Measurements from ENCODE around the gene BAD. TPM values are rescaled to one million over a fixed set of nuclear protein-coding genes. Genes with fewer than 3 reads are reported as not detected.

BAD gene
- total and polyA plus RNA-seq, 10 of the 15 experiments (the other 5 are each of a cell fraction or from before 2014, with no cell fraction given) = 1.5 to 67.2 (median 39.6) TPM

GRCh38 chr11:64331569-64332371 lies 47.3 kb upstream of the BAD start (continued):
- no peak for TF ChIP-seq ZBTB40 (IDR thresholded peaks at IDR 0.05; ENCODE audit: borderline replicate concordance)
- peak; percentile 38; the same call in 2 of the 3 replicates for TF ChIP-seq POU2F2 (IDR thresholded peaks at IDR 0.05; ENCODE audit: borderline replicate concordance, low read depth, low read length)
- peak; percentile 93 for TF ChIP-seq NR2F1 (conservative IDR thresholded peaks at IDR 0.05)
- TF ChIP-seq FOXK2 (IDR thresholded peaks at IDR 0.05) = no peak
- no peak for TF ChIP-seq YBX1 (IDR thresholded peaks at IDR 0.05)
- TF ChIP-seq RCOR1 (conservative IDR thresholded peaks at IDR 0.05; ENCODE audit: low read depth, low read length) = no peak
- TF ChIP-seq, protein P1, sequence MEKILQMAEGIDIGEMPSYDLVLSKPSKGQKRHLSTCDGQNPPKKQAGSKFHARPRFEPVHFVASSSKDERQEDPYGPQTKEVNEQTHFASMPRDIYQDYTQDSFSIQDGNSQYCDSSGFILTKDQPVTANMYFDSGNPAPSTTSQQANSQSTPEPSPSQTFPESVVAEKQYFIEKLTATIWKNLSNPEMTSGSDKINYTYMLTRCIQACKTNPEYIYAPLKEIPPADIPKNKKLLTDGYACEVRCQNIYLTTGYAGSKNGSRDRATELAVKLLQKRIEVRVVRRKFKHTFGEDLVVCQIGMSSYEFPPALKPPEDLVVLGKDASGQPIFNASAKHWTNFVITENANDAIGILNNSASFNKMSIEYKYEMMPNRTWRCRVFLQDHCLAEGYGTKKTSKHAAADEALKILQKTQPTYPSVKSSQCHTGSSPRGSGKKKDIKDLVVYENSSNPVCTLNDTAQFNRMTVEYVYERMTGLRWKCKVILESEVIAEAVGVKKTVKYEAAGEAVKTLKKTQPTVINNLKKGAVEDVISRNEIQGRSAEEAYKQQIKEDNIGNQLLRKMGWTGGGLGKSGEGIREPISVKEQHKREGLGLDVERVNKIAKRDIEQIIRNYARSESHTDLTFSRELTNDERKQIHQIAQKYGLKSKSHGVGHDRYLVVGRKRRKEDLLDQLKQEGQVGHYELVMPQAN (conservative IDR thresholded peaks at IDR 0.05) = peak; percentile 40; the same call in 1 of the 2 replicates
- TF ChIP-seq GABPA (IDR thresholded peaks at IDR 0.05; ENCODE audit: low read depth) = no peak
- TF ChIP-seq GATAD2B (conservative IDR thresholded peaks at IDR 0.05; ENCODE audit: low read depth) = peak; percentile 81
- no peak for TF ChIP-seq KLF5 (IDR thresholded peaks at IDR 0.05; ENCODE audit: partially characterized antibody)
- TF ChIP-seq, protein P2, sequence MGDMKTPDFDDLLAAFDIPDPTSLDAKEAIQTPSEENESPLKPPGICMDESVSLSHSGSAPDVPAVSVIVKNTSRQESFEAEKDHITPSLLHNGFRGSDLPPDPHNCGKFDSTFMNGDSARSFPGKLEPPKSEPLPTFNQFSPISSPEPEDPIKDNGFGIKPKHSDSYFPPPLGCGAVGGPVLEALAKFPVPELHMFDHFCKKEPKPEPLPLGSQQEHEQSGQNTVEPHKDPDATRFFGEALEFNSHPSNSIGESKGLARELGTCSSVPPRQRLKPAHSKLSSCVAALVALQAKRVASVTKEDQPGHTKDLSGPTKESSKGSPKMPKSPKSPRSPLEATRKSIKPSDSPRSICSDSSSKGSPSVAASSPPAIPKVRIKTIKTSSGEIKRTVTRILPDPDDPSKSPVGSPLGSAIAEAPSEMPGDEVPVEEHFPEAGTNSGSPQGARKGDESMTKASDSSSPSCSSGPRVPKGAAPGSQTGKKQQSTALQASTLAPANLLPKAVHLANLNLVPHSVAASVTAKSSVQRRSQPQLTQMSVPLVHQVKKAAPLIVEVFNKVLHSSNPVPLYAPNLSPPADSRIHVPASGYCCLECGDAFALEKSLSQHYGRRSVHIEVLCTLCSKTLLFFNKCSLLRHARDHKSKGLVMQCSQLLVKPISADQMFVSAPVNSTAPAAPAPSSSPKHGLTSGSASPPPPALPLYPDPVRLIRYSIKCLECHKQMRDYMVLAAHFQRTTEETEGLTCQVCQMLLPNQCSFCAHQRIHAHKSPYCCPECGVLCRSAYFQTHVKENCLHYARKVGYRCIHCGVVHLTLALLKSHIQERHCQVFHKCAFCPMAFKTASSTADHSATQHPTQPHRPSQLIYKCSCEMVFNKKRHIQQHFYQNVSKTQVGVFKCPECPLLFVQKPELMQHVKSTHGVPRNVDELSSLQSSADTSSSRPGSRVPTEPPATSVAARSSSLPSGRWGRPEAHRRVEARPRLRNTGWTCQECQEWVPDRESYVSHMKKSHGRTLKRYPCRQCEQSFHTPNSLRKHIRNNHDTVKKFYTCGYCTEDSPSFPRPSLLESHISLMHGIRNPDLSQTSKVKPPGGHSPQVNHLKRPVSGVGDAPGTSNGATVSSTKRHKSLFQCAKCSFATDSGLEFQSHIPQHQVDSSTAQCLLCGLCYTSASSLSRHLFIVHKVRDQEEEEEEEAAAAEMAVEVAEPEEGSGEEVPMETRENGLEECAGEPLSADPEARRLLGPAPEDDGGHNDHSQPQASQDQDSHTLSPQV (IDR thresholded peaks at IDR 0.05) = 0 out of 2 replicates have a peak, but pooled peaks have one; percentile 21
- peak; percentile 64; the same call in 1 of the 2 replicates for TF ChIP-seq ZNF217 (IDR thresholded peaks at IDR 0.05)
- 0 out of 2 replicates have a peak, but pooled peaks have one; percentile 26 for TF ChIP-seq CREM (IDR thresholded peaks at IDR 0.05; ENCODE audit: low read depth)
- peak; percentile 96 for TF ChIP-seq BACH1 (IDR thresholded peaks at IDR 0.05; ENCODE audit: borderline replicate concordance)
- TF ChIP-seq SMC3 (IDR thresholded peaks at IDR 0.05; ENCODE audit: borderline replicate concordance, low read length) = peak; percentile 64; the same call in 1 of the 2 replicates
- peak; percentile 94 for TF ChIP-seq PAX5 (IDR thresholded peaks at IDR 0.05; ENCODE audit: borderline replicate concordance, low read depth, low read length)
- TF ChIP-seq ETV6 (conservative IDR thresholded peaks at IDR 0.05 in 1 of 2, IDR thresholded peaks at IDR 0.05 in 1 of 2; ENCODE audit: borderline replicate concordance in 1 of 2, low read depth in 1 of 2) = peak in 1 of 2 experiments; percentile 68; a peak in 1 of 4 replicates
- TF ChIP-seq POLR2AphosphoS2 (IDR thresholded peaks at IDR 0.05; ENCODE audit: low read depth, low read length) = no peak
- TF ChIP-seq ESRRA (IDR thresholded peaks at IDR 0.05; ENCODE audit: low read length) = peak; percentile 86; the same call in 1 of the 2 replicates
